Loucy (cell line): ENCODE measurements around the gene DENR.

Source experiments
- H2AFZ ChIP-seq: fragments of 200-600 bp; sonication (generic); 2 replicates; pipeline ENCODE4 v1.6.0; 2016; ENCODE audit warnings: antibody characterized with exemption, mild to moderate bottlenecking, low read length, moderate library complexity
- H3F3A ChIP-seq: fragments of 200-600 bp; 2 replicates; pipeline ENCODE4 v1.6.0; 2016; ENCODE audit warnings: antibody characterized with exemption, low read depth, mild to moderate bottlenecking
- H3K27me3 ChIP-seq: fragments of 200-600 bp; sonication (generic); 2 replicates; pipeline ENCODE4 v1.6.1; 2014; ENCODE audit warnings: low read length, mild to moderate bottlenecking; ENCODE audit not compliant: insufficient read depth, poor library complexity, severe bottlenecking
- H3K36me3 ChIP-seq: fragments of 200-600 bp; sonication (generic); 2 replicates; pipeline ENCODE4 v1.6.1; 2016; ENCODE audit warnings: low read length; ENCODE audit not compliant: insufficient read depth
- H3K4me1 ChIP-seq: fragments of 200-600 bp; sonication (generic); 2 replicates; pipeline ENCODE4 v1.5.1; 2014; ENCODE audit warnings: low read length, mild to moderate bottlenecking; ENCODE audit not compliant: insufficient read depth, poor library complexity, severe bottlenecking
- H3K4me2 ChIP-seq: fragments of 200-600 bp; sonication (generic); 2 replicates; pipeline ENCODE4 v1.6.0; 2014; ENCODE audit warnings: antibody characterized with exemption, low read length, low read depth, mild to moderate bottlenecking; ENCODE audit not compliant: poor library complexity, severe bottlenecking
- H3K4me3 ChIP-seq: fragments of 200-600 bp; sonication (generic); 2 replicates; pipeline ENCODE4 v1.5.1; 2014; ENCODE audit warnings: low read length, mild to moderate bottlenecking, mixed read lengths; ENCODE audit not compliant: poor library complexity, severe bottlenecking
- H3K79me2 ChIP-seq: fragments of 200-600 bp; sonication (generic); 2 replicates; pipeline ENCODE4 v1.6.1; 2014; ENCODE audit warnings: low read length; ENCODE audit not compliant: insufficient read depth
- H3K9ac ChIP-seq: fragments of 200-600 bp; sonication (generic); 2 replicates; pipeline ENCODE4 v1.6.0; 2014; ENCODE audit warnings: mild to moderate bottlenecking, low read depth, low read length, moderate library complexity; ENCODE audit not compliant: poor library complexity, severe bottlenecking
- H3K9me2 ChIP-seq: fragments of 200-600 bp; sonication (generic); replicated peaks from 2 replicates; pipeline ENCODE4 v1.6.1; 2016; ENCODE audit warnings: low read depth, low read length, mixed read lengths
- H3K9me3 ChIP-seq: fragments of 200-600 bp; sonication (generic); 2 replicates; pipeline ENCODE4 v1.6.1; 2014; ENCODE audit warnings: mild to moderate bottlenecking, antibody characterized with exemption, low read length, low read depth; ENCODE audit not compliant: insufficient read depth
- H4K20me1 ChIP-seq: fragments of 200-600 bp; sonication (generic); 2 replicates; pipeline ENCODE4 v1.6.0; 2014; ENCODE audit warnings: antibody characterized with exemption, low read length, mild to moderate bottlenecking; ENCODE audit not compliant: insufficient read depth, poor library complexity, severe bottlenecking
- EZH2phosphoT487 ChIP-seq: fragments of 200-600 bp; IDR thresholded peaks from 2 replicates; pipeline ENCODE4 v1.6.1; 2018; ENCODE audit warnings: antibody characterized with exemption, mild to moderate bottlenecking, moderate library complexity, borderline replicate concordance
- TF ChIP-seq, protein P1 (sequence below): fragments of 200-600 bp; sonication (generic); conservative IDR thresholded peaks from 2 replicates; pipeline ENCODE4 v1.5.1; 2014; ENCODE audit warnings: mild to moderate bottlenecking, antibody characterized with exemption, low read length

Gene DENR

GRCh38 chr12:122754790-122755189 lies 2.2 kb downstream of the DENR start:
- no peaks in the 10 kb centered on the region for H3K9me2 ChIP-seq
- no peak overlapping the region for H2AFZ ChIP-seq
- peak overlapping the region; percentile 89 for H3K4me2 ChIP-seq
- peaks cover 66% of the 10 kb centered on the region for H3K79me2 ChIP-seq
- peak overlapping the region; percentile 93 for H3K9ac ChIP-seq
- peaks cover 36% of the 10 kb centered on the region for H4K20me1 ChIP-seq
- peaks cover 28% of the 10 kb centered on the region; the same call in 1 of the 2 replicates for H3K36me3 ChIP-seq
- no peaks in the 10 kb centered on the region for H3K9me3 ChIP-seq
- no peaks in the 10 kb centered on the region for H3K27me3 ChIP-seq
- peak overlapping the region; percentile 6 for H3K4me3 ChIP-seq
- no peak for TF ChIP-seq EZH2phosphoT487
- TF ChIP-seq, protein P1, sequence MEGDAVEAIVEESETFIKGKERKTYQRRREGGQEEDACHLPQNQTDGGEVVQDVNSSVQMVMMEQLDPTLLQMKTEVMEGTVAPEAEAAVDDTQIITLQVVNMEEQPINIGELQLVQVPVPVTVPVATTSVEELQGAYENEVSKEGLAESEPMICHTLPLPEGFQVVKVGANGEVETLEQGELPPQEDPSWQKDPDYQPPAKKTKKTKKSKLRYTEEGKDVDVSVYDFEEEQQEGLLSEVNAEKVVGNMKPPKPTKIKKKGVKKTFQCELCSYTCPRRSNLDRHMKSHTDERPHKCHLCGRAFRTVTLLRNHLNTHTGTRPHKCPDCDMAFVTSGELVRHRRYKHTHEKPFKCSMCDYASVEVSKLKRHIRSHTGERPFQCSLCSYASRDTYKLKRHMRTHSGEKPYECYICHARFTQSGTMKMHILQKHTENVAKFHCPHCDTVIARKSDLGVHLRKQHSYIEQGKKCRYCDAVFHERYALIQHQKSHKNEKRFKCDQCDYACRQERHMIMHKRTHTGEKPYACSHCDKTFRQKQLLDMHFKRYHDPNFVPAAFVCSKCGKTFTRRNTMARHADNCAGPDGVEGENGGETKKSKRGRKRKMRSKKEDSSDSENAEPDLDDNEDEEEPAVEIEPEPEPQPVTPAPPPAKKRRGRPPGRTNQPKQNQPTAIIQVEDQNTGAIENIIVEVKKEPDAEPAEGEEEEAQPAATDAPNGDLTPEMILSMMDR = no peak
- H3F3A ChIP-seq = no peaks in the 10 kb centered on the region
- peaks cover 34% of the 10 kb centered on the region for H3K4me1 ChIP-seq

DNA sequence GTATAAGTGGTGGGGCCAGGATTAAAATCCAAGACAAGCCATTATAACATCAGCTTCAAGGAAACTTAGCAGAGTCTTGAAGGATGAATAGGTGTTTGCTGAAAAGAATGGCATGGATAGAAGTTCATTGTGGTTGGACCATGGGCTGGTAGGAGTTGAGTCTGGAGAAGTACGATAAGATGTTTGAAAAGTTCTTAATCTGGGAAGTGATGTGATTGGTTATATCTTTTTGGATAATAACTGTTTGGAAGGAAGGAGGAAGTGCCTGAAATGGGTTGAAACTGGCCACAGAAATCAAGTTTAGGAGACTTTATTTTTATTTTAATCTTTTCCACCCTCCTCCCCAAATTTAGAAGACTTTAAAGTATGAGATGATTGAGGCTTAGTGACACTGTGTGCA lies 4.9 kb downstream of the DENR start:
- H3F3A ChIP-seq = no peaks in the 10 kb centered on the region
- H3K4me1 ChIP-seq = peaks cover 41% of the 10 kb centered on the region
- peaks cover 37% of the 10 kb centered on the region; the same call in 1 of the 2 replicates for H3K36me3 ChIP-seq
- TF ChIP-seq, protein P1 = no peak
- TF ChIP-seq EZH2phosphoT487 = no peak
- H3K27me3 ChIP-seq = no peaks in the 10 kb centered on the region
- peaks cover 54% of the 10 kb centered on the region for H4K20me1 ChIP-seq
- H3K4me3 ChIP-seq = no peak overlapping the region
- no peaks in the 10 kb centered on the region for H3K9me2 ChIP-seq
- peaks cover 85% of the 10 kb centered on the region for H3K79me2 ChIP-seq
- no peak overlapping the region for H2AFZ ChIP-seq
- H3K9me3 ChIP-seq = no peaks in the 10 kb centered on the region
- no peak overlapping the region for H3K9ac ChIP-seq
- H3K4me2 ChIP-seq = peak overlapping the region; percentile 38

GRCh38 chr12:122785503-122785902 lies 32.9 kb downstream of the DENR start:
- Histone ChIP-seq H3K36me3 (no peaks in the 10 kb centered on the region), H4K20me1 (no peaks in the 10 kb centered on the region), H2AFZ (no peak overlapping the region), H3K9me3 (no peaks in the 10 kb centered on the region), H3F3A (no peaks in the 10 kb centered on the region), H3K79me2 (no peaks in the 10 kb centered on the region), H3K4me1 (no peaks in the 10 kb centered on the region), H3K4me3 (no peak overlapping the region), H3K4me2 (no peak overlapping the region), H3K27me3 (no peaks in the 10 kb centered on the region), H3K9ac (no peak overlapping the region), H3K9me2 (no peaks in the 10 kb centered on the region)
- TF ChIP-seq EZH2phosphoT487 = no peak
- TF ChIP-seq, protein P1 = no peak
